ENCODE results near the gene GLYR1.

GLYR1 gene

GRCh38 chr16:4820652-4821051 lies 26.4 kb downstream of the GLYR1 start:
- Histone ChIP-seq H3K9me3 (ENCODE audit: control insufficient read depth, low read depth, low read length) (no peaks in the 10 kb centered on the region), H3K36me3 (ENCODE audit: control insufficient read depth, low read depth, low read length) (peaks cover 51% of the 10 kb centered on the region), H3K4me1 (ENCODE audit: control insufficient read depth, low read depth, low read length) (no peaks in the 10 kb centered on the region), H3K27ac (ENCODE audit: low read length) (no peak overlapping the region), H3K9ac (ENCODE audit: low read length) (no peak overlapping the region), H3K4me3 (ENCODE audit: low read length) (no peak overlapping the region), H3K27me3 (ENCODE audit: control insufficient read depth, insufficient read depth, low read length) (no peaks in the 10 kb centered on the region)

- no peak overlapping the region for H3K9ac ChIP-seq (ENCODE audit: low read length)
These were observed 32.4 kb downstream of the GLYR1 start for GRCh38 chr16:4814542-4815173.

GRCh38 chr16:4814046-4814445 lies 33.0 kb downstream of the GLYR1 start:
- Histone ChIP-seq H3K36me3 (ENCODE audit: control insufficient read depth, low read depth, low read length) (peaks cover 59% of the 10 kb centered on the region), H3K9me3 (ENCODE audit: control insufficient read depth, low read depth, low read length) (no peaks in the 10 kb centered on the region), H3K27me3 (ENCODE audit: control insufficient read depth, insufficient read depth, low read length) (no peaks in the 10 kb centered on the region), H3K4me1 (ENCODE audit: control insufficient read depth, low read depth, low read length) (no peaks in the 10 kb centered on the region), H3K27ac (ENCODE audit: low read length) (no peak overlapping the region), H3K9ac (ENCODE audit: low read length) (no peak overlapping the region), H3K4me3 (ENCODE audit: low read length) (no peak overlapping the region)

More at GRCh38 chr16:4814542-4815173, 32.4 kb downstream of the GLYR1 start:
- H3K9me3 ChIP-seq (ENCODE audit: control insufficient read depth, low read depth, low read length), result no peaks in the 10 kb centered on the region
- no peaks in the 10 kb centered on the region for H3K4me1 ChIP-seq (ENCODE audit: control insufficient read depth, low read depth, low read length)
- H3K27me3 ChIP-seq (ENCODE audit: control insufficient read depth, insufficient read depth, low read length), result no peaks in the 10 kb centered on the region
- H3K27ac ChIP-seq (ENCODE audit: low read length), result no peak overlapping the region
- no peak overlapping the region for H3K4me3 ChIP-seq (ENCODE audit: low read length)
- peaks cover 57% of the 10 kb centered on the region for H3K36me3 ChIP-seq (ENCODE audit: control insufficient read depth, low read depth, low read length)

GRCh38 chr16:4813251-4814003 lies 33.7 kb downstream of the GLYR1 start:
- Histone ChIP-seq H3K27ac (ENCODE audit: low read length) (no peak overlapping the region), H3K9me3 (ENCODE audit: control insufficient read depth, low read depth, low read length) (no peaks in the 10 kb centered on the region), H3K27me3 (ENCODE audit: control insufficient read depth, insufficient read depth, low read length) (no peaks in the 10 kb centered on the region), H3K36me3 (ENCODE audit: control insufficient read depth, low read depth, low read length) (peaks cover 63% of the 10 kb centered on the region), H3K9ac (ENCODE audit: low read length) (no peak overlapping the region), H3K4me1 (ENCODE audit: control insufficient read depth, low read depth, low read length) (no peaks in the 10 kb centered on the region), H3K4me3 (ENCODE audit: low read length) (no peak overlapping the region)

GRCh38 chr16:4811773-4812172 lies 35.3 kb downstream of the GLYR1 start:
- no peaks in the 10 kb centered on the region for H3K9me3 ChIP-seq (ENCODE audit: control insufficient read depth, low read depth, low read length)
- peaks cover 67% of the 10 kb centered on the region for H3K36me3 ChIP-seq (ENCODE audit: control insufficient read depth, low read depth, low read length)
- H3K9ac ChIP-seq (ENCODE audit: low read length), result no peak overlapping the region
- H3K27ac ChIP-seq (ENCODE audit: low read length), result no peak overlapping the region
- no peaks in the 10 kb centered on the region for H3K27me3 ChIP-seq (ENCODE audit: control insufficient read depth, insufficient read depth, low read length)
- no peak overlapping the region for H3K4me3 ChIP-seq (ENCODE audit: low read length)
- H3K4me1 ChIP-seq (ENCODE audit: control insufficient read depth, low read depth, low read length), result no peaks in the 10 kb centered on the region

- Histone ChIP-seq H3K9ac (ENCODE audit: low read length) (no peak overlapping the region), H3K36me3 (ENCODE audit: control insufficient read depth, low read depth, low read length) (peaks cover 66% of the 10 kb centered on the region), H3K4me3 (ENCODE audit: low read length) (no peak overlapping the region)
These were observed 35.8 kb downstream of the GLYR1 start for GRCh38 chr16:4811242-4811641.

GRCh38 chr16:4806280-4806679 lies 40.8 kb downstream of the GLYR1 start:
- no peak overlapping the region for H3K9ac ChIP-seq (ENCODE audit: low read length)
- H3K4me3 ChIP-seq (ENCODE audit: low read length), result no peak overlapping the region
- no peaks in the 10 kb centered on the region for H3K27me3 ChIP-seq (ENCODE audit: control insufficient read depth, insufficient read depth, low read length)
- peaks cover 42% of the 10 kb centered on the region for H3K36me3 ChIP-seq (ENCODE audit: control insufficient read depth, low read depth, low read length)
- H3K27ac ChIP-seq (ENCODE audit: low read length), result no peak overlapping the region
- no peaks in the 10 kb centered on the region for H3K9me3 ChIP-seq (ENCODE audit: control insufficient read depth, low read depth, low read length)
- peaks cover 6% of the 10 kb centered on the region for H3K4me1 ChIP-seq (ENCODE audit: control insufficient read depth, low read depth, low read length)

More at GRCh38 chr16:4811242-4811641, 35.8 kb downstream of the GLYR1 start:
- H3K4me1 ChIP-seq (ENCODE audit: control insufficient read depth, low read depth, low read length), result no peaks in the 10 kb centered on the region
- no peak overlapping the region for H3K27ac ChIP-seq (ENCODE audit: low read length)
- no peaks in the 10 kb centered on the region for H3K9me3 ChIP-seq (ENCODE audit: control insufficient read depth, low read depth, low read length)
- H3K27me3 ChIP-seq (ENCODE audit: control insufficient read depth, insufficient read depth, low read length), result no peaks in the 10 kb centered on the region

GRCh38 chr16:4805231-4805630 lies 41.9 kb downstream of the GLYR1 start:
- Histone ChIP-seq H3K4me3 (ENCODE audit: low read length) (no peak overlapping the region), H3K27ac (ENCODE audit: low read length) (no peak overlapping the region), H3K27me3 (ENCODE audit: control insufficient read depth, insufficient read depth, low read length) (no peaks in the 10 kb centered on the region), H3K4me1 (ENCODE audit: control insufficient read depth, low read depth, low read length) (peaks cover 6% of the 10 kb centered on the region), H3K9ac (ENCODE audit: low read length) (no peak overlapping the region), H3K36me3 (ENCODE audit: control insufficient read depth, low read depth, low read length) (peaks cover 38% of the 10 kb centered on the region), H3K9me3 (ENCODE audit: control insufficient read depth, low read depth, low read length) (no peaks in the 10 kb centered on the region)

GRCh38 chr16:4803898-4804762 lies 43.0 kb downstream of the GLYR1 start:
- no peaks in the 10 kb centered on the region for H3K9me3 ChIP-seq (ENCODE audit: control insufficient read depth, low read depth, low read length)
- H3K27me3 ChIP-seq (ENCODE audit: control insufficient read depth, insufficient read depth, low read length), result no peaks in the 10 kb centered on the region
- peaks cover 6% of the 10 kb centered on the region for H3K4me1 ChIP-seq (ENCODE audit: control insufficient read depth, low read depth, low read length)
- H3K4me3 ChIP-seq (ENCODE audit: low read length), result no peak overlapping the region
- H3K27ac ChIP-seq (ENCODE audit: low read length), result no peak overlapping the region
- H3K36me3 ChIP-seq (ENCODE audit: control insufficient read depth, low read depth, low read length), result peaks cover 31% of the 10 kb centered on the region
- no peak overlapping the region for H3K9ac ChIP-seq (ENCODE audit: low read length)

GRCh38 chr16:4803401-4803844 lies 43.7 kb downstream of the GLYR1 start:
- H3K27ac ChIP-seq (ENCODE audit: low read length), result no peak overlapping the region
- peak overlapping the region; percentile 89 for H3K4me3 ChIP-seq (ENCODE audit: low read length)
- H3K36me3 ChIP-seq (ENCODE audit: control insufficient read depth, low read depth, low read length), result peaks cover 26% of the 10 kb centered on the region
- H3K27me3 ChIP-seq (ENCODE audit: control insufficient read depth, insufficient read depth, low read length), result no peaks in the 10 kb centered on the region
- no peaks in the 10 kb centered on the region for H3K9me3 ChIP-seq (ENCODE audit: control insufficient read depth, low read depth, low read length)
- H3K4me1 ChIP-seq (ENCODE audit: control insufficient read depth, low read depth, low read length), result peaks cover 6% of the 10 kb centered on the region
- peak overlapping the region; percentile 62 for H3K9ac ChIP-seq (ENCODE audit: low read length)

GRCh38 chr16:4802659-4803287 lies 44.3 kb downstream of the GLYR1 start:
- Histone ChIP-seq H3K27me3 (ENCODE audit: control insufficient read depth, insufficient read depth, low read length) (no peaks in the 10 kb centered on the region), H3K36me3 (ENCODE audit: control insufficient read depth, low read depth, low read length) (peaks cover 24% of the 10 kb centered on the region), H3K27ac (ENCODE audit: low read length) (no peak overlapping the region), H3K9ac (ENCODE audit: low read length) (peak overlapping the region; percentile 62), H3K4me1 (ENCODE audit: control insufficient read depth, low read depth, low read length) (peaks cover 6% of the 10 kb centered on the region), H3K9me3 (ENCODE audit: control insufficient read depth, low read depth, low read length) (no peaks in the 10 kb centered on the region), H3K4me3 (ENCODE audit: low read length) (peak overlapping the region; percentile 89)
